Stomach (tissue), 9 donors: ENCODE results near the gene FAM161A. TPM values are rescaled to one million over a fixed set of nuclear protein-coding genes. Genes with fewer than 3 reads are reported as not detected.
"Not testable (repeated sequence)": the region's sequence is repeated elsewhere in the genome, so short reads cannot be mapped to it uniquely, and the experiment has no call there.

Experiments
- DNase-seq, 2 donors: peaks; one replicate each; pipeline versions ENCODE4 v3.0.0 to v3.0.0-alpha.2; 2013 to 2019
- H3K27ac ChIP-seq, 5 donors: fragments of 200-600 bp in 4 of 5; sonication (generic) in 4 of 5; one replicate each; pipeline ENCODE4 v1.5.1; 2013 to 2019; ENCODE audit warnings: mild to moderate bottlenecking in 1 of 5, moderate library complexity in 1 of 5
- H3K27me3 ChIP-seq, 3 donors: fragments of 200-600 bp; sonication (generic); one replicate each; pipeline ENCODE4 v1.5.1; 2017 to 2019; ENCODE audit warnings: mixed run types in 1 of 3
- H3K36me3 ChIP-seq, 4 donors: fragments of 200-600 bp; sonication (generic); 1 replicate in 3 of 4; 2 replicates in 1 of 4; pipeline ENCODE4 v1.5.1; 2016 to 2019
- H3K4me1 ChIP-seq, 4 donors: fragments of 200-600 bp; sonication (generic); one replicate each; pipeline ENCODE4 v1.5.1; 2016 to 2019
- H3K4me3 ChIP-seq, 4 donors: fragments of 200-600 bp; sonication (generic) in 3 of 4; one replicate each; pipeline ENCODE4 v1.5.1; 2016 to 2019; ENCODE audit warnings: mild to moderate bottlenecking in 1 of 4
- H3K9me3 ChIP-seq, 4 donors: fragments of 200-600 bp; sonication (generic); one replicate each; pipeline ENCODE4 v1.5.1; 2016 to 2019
- EP300 ChIP-seq: sonication (generic); formaldehyde crosslinking; IDR thresholded peaks from one replicate; pipeline ENCODE4 v1.6.1; 2017; ENCODE audit warnings: antibody characterized with exemption
- POLR2A ChIP-seq, 4 donors: fragments of 450-650 bp; IDR thresholded peaks; one replicate each; pipeline ENCODE4 v1.6.1; 2016; ENCODE audit warnings: antibody characterized with exemption in 4 of 4, control low read depth in 2 of 4, mild to moderate bottlenecking in 1 of 4, moderate library complexity in 1 of 4
- POLR2AphosphoS5 ChIP-seq, 3 donors: sonication (generic); formaldehyde crosslinking; IDR thresholded peaks; one replicate each; pipeline ENCODE4 v1.6.1; 2016; ENCODE audit warnings: antibody characterized with exemption in 3 of 3
- WGBS, 5 donors: extraction: QIAGEN DNeasy Blood & Tissue Kit in 3 of 5; methylation state at CpG; one replicate each; pipeline versions ENCODE4 v1.1.5 to v1.1.7; 2013 to 2018; 5-methylcytosine and 5-hydroxymethylcytosine counted together
- intact Hi-C: fragments of 100-400 bp; cut with DNase I; formaldehyde crosslinking; loops from one replicate; pipeline ENCODE4 v1.15.1; 2023; ENCODE audit warnings: low total_unique reads
- polyA plus RNA-seq, 3 donors: library from polyadenylated mRNA; stranded (reverse); fragments of 200-250 nt; gene quantifications; one replicate each; pipeline ENCODE4 v1.2.3, GENCODE V29; 2013
- total RNA-seq, 5 donors: library from RNA; depleted of rRNA; stranded (reverse); fragments of >200 nt; gene quantifications; one replicate each; pipeline versions ENCODE4 v1.1.0 to v1.2.3, GENCODE V29; 2014 to 2016
- TF ChIP-seq, protein P1 (sequence below), 7 experiments: fragments of 450-650 bp in 4 of 7; fragments of 200-600 bp in 3 of 7; sonication (generic) in 3 of 7; IDR thresholded peaks; one replicate each; pipeline ENCODE4 v1.5.1; 2016 to 2019; ENCODE audit warnings: antibody characterized with exemption in 7 of 7, control low read depth in 2 of 7, mild to moderate bottlenecking in 1 of 7
- donor health status: healthy with polysubstance abuse.
- donor health status: Bipolar disorder and iron deficiency.
- donor health status: healthy.

The FAM161A gene
- total and polyA plus RNA-seq, 8 donors: 1.7 to 23.9 (median 5.5) TPM

DNA sequence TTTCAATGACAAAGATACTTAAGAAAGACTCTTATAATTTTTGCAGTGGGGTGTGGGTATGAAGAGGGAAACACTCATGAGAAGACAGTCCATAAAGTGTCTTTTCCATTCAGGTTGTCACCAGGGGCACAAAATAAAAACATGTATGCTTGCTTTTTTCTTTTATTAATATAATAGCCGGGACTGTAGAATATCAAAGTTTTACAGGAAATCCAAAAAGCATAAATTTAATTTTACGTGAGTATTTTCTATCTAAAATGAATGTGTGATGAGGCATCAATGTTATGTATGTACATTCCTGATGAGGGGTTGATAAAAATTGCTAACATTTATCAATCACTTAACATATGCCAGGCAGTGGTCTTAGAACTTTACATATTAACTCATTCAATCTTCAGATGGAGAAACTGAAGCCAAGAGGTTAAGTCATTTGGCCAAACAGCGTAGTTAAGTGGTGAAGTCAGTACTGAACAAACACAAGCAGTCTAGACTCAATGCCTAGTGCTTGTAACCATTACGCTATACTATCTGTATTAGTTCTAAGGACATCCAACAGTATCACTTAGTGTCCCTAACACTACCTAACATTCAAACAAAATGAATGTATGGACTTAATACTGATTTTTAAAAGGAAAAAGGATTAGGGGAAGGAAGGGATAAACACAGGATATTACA is 23.8 kb upstream of the FAM161A start:
- TF ChIP-seq POLR2AphosphoS5 (IDR thresholded peaks at IDR 0.05): no peak
- TF ChIP-seq EP300: no peak
- TF ChIP-seq POLR2A (IDR thresholded peaks at IDR 0.05): no peak
- TF ChIP-seq, protein P1, sequence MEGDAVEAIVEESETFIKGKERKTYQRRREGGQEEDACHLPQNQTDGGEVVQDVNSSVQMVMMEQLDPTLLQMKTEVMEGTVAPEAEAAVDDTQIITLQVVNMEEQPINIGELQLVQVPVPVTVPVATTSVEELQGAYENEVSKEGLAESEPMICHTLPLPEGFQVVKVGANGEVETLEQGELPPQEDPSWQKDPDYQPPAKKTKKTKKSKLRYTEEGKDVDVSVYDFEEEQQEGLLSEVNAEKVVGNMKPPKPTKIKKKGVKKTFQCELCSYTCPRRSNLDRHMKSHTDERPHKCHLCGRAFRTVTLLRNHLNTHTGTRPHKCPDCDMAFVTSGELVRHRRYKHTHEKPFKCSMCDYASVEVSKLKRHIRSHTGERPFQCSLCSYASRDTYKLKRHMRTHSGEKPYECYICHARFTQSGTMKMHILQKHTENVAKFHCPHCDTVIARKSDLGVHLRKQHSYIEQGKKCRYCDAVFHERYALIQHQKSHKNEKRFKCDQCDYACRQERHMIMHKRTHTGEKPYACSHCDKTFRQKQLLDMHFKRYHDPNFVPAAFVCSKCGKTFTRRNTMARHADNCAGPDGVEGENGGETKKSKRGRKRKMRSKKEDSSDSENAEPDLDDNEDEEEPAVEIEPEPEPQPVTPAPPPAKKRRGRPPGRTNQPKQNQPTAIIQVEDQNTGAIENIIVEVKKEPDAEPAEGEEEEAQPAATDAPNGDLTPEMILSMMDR (IDR thresholded peaks at IDR 0.05): no peak
- H3K9me3 ChIP-seq: no peaks in the 10 kb centered on the region
- H3K27me3 ChIP-seq: no peaks in the 10 kb centered on the region
- no peak overlapping the region for H3K27ac ChIP-seq
- 87 to 92% (median 91%) methylated on average over 4 of the region's 4 CpGs for WGBS, 5 donors
- peaks cover 87 to 100% (median 100%) of the 10 kb centered on the region in 4 donors for H3K36me3 ChIP-seq
- intact Hi-C loops: no loop called here
- no peak for DNase-seq
- no peak overlapping the region for H3K4me3 ChIP-seq
- H3K4me1 ChIP-seq: no peaks in the 10 kb centered on the region

DNA sequence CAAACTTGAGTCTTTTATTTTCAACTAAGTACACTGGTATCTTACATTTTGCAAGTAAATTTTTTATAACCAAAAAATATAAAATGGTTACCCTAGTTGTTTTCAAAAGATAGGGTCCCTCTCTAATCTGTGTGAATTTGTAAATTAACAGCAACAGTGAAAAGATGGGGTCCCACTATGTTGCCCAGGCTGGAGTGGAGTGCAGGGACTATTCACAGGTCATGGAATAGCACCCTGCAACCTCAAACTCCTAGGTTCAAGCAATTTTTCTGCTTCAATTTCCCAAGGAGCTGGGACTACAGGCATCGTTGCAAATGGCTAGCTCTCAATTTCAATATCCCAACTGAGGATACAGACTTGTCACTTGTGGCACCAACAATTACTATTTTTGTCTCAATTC is 22.5 kb upstream of the FAM161A start:
- Histone ChIP-seq H3K4me1 (no peaks in the 10 kb centered on the region), H3K9me3 (no peaks in the 10 kb centered on the region), H3K4me3 (no peak overlapping the region), H3K27me3 (no peaks in the 10 kb centered on the region), H3K36me3 (peaks cover 88 to 100% (median 100%) of the 10 kb centered on the region in 4 donors), H3K27ac (no peak overlapping the region)
- intact Hi-C loops: no loop called here
- DNase-seq: no peak
- 85 to 95% (median 88%) methylated on average over 1 of the region's 1 CpG for WGBS, 5 donors
- TF ChIP-seq, protein P1 (IDR thresholded peaks at IDR 0.05): no peak
- TF ChIP-seq EP300 (no peak), POLR2A (IDR thresholded peaks at IDR 0.05) (no peak), POLR2AphosphoS5 (IDR thresholded peaks at IDR 0.05) (no peak)

DNA sequence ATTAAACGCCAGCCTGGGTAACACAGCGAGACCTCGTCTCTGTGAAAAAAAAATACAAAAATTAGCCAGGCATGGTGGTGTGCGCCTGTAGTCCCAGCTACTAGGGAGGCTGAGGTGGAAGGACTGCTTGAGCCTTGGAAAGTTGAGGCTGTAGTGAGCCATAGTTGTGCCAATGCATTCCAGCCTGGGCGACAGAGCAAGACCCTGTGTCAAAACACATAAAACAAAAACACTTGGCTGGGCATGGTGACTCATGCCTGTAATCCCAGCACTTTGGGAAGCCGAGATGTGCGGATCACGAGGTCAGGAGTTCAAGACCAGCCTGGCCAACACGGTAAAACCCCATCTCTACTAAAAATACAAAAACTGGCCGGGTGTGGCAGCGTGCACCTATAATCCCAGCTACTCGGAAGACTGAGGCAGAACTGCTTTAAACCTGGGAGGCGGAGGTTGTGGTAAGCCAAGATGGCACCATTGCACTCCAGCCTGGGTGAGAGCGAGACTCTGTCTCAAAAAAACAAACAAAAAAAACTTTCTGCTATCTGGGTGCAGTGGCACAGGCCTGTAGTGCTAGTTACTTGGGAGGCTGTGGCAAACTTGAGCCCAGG is 12.7 kb upstream of the FAM161A start:
- H3K9me3 ChIP-seq, intact Hi-C loops, H3K27me3 ChIP-seq, H3K4me3 ChIP-seq, DNase-seq, H3K4me1 ChIP-seq, H3K27ac ChIP-seq: not testable (repeated sequence)
- peaks cover 46 to 85% (median 76%) of the 10 kb centered on the region in 4 donors for H3K36me3 ChIP-seq
- WGBS, 5 donors: 95 to 99% (median 97%) methylated on average over 14 of the region's 14 CpGs

DNA sequence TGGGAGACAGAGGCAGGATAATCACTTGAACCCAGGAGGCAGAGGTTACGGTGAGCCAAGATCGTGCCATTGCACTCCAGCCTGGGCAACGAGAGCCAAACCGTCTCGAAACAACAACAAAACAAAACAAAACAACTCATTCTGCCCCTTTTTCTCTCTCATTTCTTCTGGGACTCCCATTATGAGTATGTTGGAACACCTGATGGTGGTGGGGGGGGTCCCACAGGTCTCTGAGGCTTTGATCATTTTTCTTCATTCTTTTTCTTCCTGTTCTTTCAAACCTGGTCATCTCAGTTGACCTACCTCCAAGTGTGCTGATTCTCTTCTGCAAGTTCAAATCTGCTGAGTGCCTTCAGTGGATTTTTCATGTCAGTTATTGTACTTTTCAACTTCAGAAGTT is 8.2 kb upstream of the FAM161A start:
- intact Hi-C loops: no loop called here
- TF ChIP-seq EP300: no peak
- TF ChIP-seq, protein P1 (IDR thresholded peaks at IDR 0.05): no peak
- TF ChIP-seq POLR2AphosphoS5 (IDR thresholded peaks at IDR 0.05): no peak
- TF ChIP-seq POLR2A (IDR thresholded peaks at IDR 0.05): no peak
- peaks cover 0 to 5% (median 3%) of the 10 kb centered on the region in 4 donors for H3K9me3 ChIP-seq

DNA sequence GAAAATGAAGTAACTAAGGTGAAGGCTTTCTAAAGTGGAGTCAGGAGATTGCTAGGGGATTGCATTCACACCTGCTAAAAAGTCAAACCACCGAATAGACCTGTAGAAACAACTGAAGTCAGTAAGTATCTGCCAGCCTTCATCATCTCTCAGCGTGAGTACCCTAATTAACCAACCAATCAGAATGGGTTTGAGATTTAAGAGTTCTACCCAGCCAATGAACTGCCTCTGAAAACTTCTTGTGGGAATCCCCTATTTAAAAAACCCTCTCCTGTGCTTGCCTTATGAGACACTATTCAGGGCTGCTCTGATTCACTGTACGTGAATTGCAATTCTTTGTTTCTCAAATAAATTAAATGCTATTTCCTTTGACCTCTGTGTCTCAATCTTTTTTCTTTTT is 3.4 kb upstream of the FAM161A start:
- WGBS, 5 donors: 75 to 86% (median 83%) methylated on average over 3 of the region's 3 CpGs
- no peak overlapping the region for H3K27ac ChIP-seq
- intact Hi-C loops: no loop called here
- TF ChIP-seq POLR2A (IDR thresholded peaks at IDR 0.05) (no peak), EP300 (no peak), POLR2AphosphoS5 (IDR thresholded peaks at IDR 0.05) (no peak)
- TF ChIP-seq, protein P1 (IDR thresholded peaks at IDR 0.05): no peak
- no peak for DNase-seq
- H3K4me1 ChIP-seq: peaks cover 0 to 22% (median 15%) of the 10 kb centered on the region in 4 donors
- no peaks in the 10 kb centered on the region for H3K36me3 ChIP-seq
- no peak overlapping the region for H3K4me3 ChIP-seq
- H3K9me3 ChIP-seq: peaks cover 0 to 5% (median 2%) of the 10 kb centered on the region in 4 donors
- no peaks in the 10 kb centered on the region for H3K27me3 ChIP-seq

More for the DNA sequence above, 8.2 kb upstream of the FAM161A start:
- Histone ChIP-seq H3K27me3 (no peaks in the 10 kb centered on the region), H3K27ac (no peak overlapping the region), H3K4me1 (no peaks in the 10 kb centered on the region), H3K4me3 (no peak overlapping the region), H3K36me3 (peaks cover 8 to 40% (median 31%) of the 10 kb centered on the region in 4 donors)
- no peak for DNase-seq
- WGBS, 5 donors: 92 to 98% (median 97%) methylated on average over 5 of the region's 5 CpGs
